GM12864 (cell line): ENCODE data around the gene SLC6A3.
A peak's percentile ranks its signal among the peaks of the same experiment; 100 is the strongest.

Source experiments
- DNase-seq: peaks from one replicate; pipeline ENCODE4 v3.0.0-alpha.2; 2011; ENCODE audit warnings: low read depth
- H3K4me3 ChIP-seq: 2 replicates; pipeline ENCODE4 v1.5.1; 2011; ENCODE audit warnings: mild to moderate bottlenecking, low read depth, low read length, control low read depth
- TF ChIP-seq, protein P1 (sequence below): IDR thresholded peaks from 2 replicates; pipeline ENCODE4 v1.5.1; 2011; ENCODE audit warnings: low read depth, mild to moderate bottlenecking, moderate library complexity, low read length, control low read depth, inconsistent platforms; ENCODE audit errors: missing control alignments

SLC6A3 gene

DNA sequence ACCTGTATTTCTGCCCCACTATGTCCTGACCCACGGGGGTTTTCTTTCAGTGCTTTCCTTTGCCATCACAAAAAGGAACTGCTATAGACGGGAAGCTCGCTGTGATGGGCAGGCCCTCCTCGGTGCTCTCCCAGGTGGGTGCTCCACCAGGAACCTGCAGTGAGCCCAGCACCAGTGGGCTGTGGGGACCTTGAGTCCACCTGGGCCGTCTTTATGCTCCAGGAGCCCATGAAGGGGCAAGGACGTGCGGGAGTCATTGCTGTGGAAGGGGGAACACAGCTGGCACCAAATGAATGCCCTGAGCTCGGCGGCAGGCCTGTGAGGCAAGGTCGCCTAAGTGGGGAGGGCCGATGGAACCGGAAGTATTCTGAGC lies 36.7 kb upstream of the SLC6A3 start:
- no peak for DNase-seq
- TF ChIP-seq, protein P1, sequence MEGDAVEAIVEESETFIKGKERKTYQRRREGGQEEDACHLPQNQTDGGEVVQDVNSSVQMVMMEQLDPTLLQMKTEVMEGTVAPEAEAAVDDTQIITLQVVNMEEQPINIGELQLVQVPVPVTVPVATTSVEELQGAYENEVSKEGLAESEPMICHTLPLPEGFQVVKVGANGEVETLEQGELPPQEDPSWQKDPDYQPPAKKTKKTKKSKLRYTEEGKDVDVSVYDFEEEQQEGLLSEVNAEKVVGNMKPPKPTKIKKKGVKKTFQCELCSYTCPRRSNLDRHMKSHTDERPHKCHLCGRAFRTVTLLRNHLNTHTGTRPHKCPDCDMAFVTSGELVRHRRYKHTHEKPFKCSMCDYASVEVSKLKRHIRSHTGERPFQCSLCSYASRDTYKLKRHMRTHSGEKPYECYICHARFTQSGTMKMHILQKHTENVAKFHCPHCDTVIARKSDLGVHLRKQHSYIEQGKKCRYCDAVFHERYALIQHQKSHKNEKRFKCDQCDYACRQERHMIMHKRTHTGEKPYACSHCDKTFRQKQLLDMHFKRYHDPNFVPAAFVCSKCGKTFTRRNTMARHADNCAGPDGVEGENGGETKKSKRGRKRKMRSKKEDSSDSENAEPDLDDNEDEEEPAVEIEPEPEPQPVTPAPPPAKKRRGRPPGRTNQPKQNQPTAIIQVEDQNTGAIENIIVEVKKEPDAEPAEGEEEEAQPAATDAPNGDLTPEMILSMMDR = no peak
- H3K4me3 ChIP-seq = peak overlapping the region; percentile 5; the same call in 1 of the 2 replicates

DNA sequence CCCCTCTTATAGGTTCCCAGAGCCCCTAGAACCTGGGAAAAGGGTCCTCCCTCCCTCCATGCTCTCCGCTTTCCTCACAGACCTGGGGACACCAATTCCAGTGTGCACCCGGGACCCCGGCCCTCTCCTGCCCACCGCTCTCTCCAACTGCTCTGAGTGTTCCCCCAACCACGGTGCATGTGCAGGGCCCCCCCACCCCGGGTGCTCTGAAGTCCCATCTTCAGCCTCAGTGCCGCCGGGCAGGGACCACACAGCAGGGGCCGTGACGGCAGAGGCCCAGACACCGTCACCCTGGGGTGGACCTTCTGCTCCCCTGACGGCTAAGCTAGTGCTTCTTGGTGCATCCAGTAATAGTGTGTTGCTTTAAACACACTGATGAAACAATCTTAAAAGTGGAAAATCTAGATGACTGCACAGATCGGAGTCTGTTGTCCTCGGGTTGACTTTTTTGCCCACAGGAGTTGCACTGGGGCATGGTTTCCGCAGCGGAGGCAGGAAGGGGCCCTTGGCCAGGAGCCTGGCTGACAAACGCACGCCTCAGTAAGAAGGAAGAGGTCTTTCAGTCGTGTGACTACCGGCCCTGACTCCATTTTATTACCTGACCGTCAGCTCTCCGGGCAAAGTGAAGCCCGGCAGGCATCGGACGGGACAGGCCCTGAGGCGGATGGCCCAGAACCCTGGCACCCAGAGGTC lies 36.2 kb upstream of the SLC6A3 start:
- DNase-seq = no peak
- 0 out of 2 replicates have a peak overlapping the region, but pooled peaks have one; percentile 5 for H3K4me3 ChIP-seq
- TF ChIP-seq, protein P1 = no peak

DNA sequence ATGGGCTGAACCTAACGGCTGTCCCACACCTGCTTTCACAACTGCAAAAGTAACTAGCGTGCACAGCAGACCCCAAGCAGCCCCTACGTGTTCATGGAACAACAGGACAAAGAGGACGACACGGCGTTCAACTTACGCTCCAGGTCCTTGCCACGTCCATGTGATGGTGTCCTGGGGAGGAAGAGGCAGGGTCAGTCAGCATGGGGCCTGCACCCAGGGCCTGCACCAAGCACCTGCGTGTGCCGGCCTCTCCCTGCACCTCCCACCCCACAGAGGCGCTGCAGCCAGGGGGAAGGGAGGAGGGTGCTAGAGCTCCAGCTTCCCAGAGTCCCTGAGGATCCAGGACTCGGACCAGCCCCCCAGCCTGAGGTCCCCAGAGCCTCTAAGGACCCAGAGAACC lies 35.6 kb upstream of the SLC6A3 start:
- H3K4me3 ChIP-seq = no peak overlapping the region
- DNase-seq = no peak
- TF ChIP-seq, protein P1 = no peak

DNA sequence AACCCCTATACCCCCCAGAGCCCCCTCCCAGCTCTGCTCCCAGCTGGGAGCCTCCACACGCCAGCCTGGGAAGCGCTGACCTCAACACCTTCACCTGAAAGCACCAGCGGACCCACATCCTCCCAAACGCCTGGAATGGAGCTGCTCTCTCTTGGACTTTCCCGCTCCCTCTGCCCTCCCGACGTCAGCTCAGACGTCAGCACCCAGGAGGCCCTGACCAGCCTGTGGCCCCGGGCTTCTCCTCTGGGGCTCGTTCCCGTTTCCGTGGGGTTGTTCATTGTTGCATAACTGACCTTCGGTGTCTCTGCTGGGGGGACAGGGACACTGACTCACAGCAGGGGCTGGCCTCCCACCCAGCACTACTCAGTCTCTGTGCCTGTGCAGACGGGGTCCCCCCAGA lies 35.0 kb upstream of the SLC6A3 start:
- TF ChIP-seq, protein P1 = no peak
- H3K4me3 ChIP-seq = no peak overlapping the region

DNA sequence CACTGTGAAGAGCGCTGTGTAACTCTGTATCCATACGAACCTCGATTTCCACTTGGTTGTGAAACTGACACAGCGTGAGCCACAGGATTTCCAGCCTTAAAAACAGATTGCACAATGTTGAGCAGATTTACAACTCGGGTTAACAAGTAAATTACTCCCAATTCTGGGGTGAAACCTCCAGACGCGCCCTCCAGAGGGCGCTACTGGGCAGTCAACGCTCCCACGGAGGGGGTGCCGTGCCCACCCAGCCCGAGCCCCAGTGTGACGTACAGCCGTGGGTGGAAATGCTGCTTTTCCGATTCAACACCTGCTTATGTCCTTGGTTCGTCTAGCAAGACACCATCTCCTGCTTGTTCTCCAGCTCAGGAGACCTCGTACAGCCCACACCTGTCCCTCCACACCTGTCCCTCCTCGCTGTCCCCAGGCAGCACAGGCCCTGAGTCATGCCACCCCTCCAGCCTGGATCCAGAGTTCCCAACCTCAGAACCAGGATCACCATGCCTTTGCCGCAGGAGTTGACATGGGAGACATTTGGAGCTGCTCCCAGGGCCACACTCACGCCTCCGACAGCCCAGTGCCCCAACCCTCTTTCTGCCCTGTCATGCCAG lies 34.4 kb upstream of the SLC6A3 start:
- TF ChIP-seq, protein P1 = peak; percentile 90
- no peak overlapping the region for H3K4me3 ChIP-seq
- DNase-seq = no peak

More for the DNA sequence above, 35.0 kb upstream of the SLC6A3 start:
- no peak for DNase-seq

DNA sequence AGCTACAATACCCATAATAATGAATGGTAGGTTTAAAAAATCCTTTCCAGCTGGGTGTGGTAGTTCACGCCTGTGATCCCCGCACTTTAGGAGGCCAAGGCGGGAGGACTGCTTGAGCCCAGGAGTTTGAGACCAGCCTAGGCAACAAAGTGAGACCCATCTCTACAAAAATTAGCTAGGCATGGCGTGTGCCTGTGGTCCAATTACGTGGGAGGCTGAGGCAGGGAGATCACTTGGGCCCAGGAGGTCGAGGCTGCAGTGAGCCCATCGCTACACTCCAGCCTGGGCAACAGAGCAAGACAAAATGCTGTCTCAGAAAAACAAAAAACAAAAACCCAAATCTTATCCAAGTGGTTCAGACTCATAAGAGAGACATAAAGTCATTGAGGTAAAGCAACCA lies 33.8 kb upstream of the SLC6A3 start:
- H3K4me3 ChIP-seq = no peak overlapping the region
- TF ChIP-seq, protein P1 = no peak
- no peak for DNase-seq
